HG02610 (cell line): Measurements from ENCODE around the gene ZNHIT6.
"Not testable (repeated sequence)": the region's sequence is repeated elsewhere in the genome, so short reads cannot be mapped to it uniquely, and the experiment has no call there.

Experiments
- ATAC-seq: cut with Tn5 transposase; IDR thresholded peaks from one replicate; pipeline ENCODE4 v1.9.1; 2021; ENCODE audit warnings: mild to moderate bottlenecking, moderate library complexity; ENCODE audit not compliant: unreplicated experiment

Gene ZNHIT6

DNA sequence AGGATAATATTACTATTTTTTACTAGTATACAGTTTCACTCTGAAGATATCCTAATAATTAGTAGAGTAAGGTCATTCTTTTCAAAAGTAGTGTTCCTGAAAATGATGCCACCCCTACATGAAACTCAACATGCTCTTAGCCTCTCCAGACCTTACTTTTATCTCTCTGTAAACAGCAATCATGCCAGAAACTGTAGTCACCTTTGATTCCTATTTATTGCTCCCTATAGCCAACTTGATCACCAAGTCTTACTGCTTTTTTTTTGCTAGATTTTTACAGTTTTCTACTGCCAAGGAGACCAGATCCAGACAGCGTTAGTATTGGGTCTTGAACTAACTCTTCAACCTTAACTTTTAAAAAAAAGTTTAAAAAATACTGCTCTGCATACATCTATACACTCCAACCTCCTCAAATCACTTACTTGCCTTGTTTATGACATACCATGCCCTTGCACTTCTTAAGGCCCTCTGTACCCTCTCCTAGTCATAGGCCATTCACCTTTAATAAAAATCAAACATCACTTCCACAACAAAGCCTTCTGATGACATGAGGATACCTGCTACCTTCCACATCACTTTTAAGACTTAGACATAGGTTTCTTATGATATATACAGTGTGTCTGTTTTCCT, 36.1 kb downstream of the ZNHIT6 start:
- no peak for ATAC-seq

DNA sequence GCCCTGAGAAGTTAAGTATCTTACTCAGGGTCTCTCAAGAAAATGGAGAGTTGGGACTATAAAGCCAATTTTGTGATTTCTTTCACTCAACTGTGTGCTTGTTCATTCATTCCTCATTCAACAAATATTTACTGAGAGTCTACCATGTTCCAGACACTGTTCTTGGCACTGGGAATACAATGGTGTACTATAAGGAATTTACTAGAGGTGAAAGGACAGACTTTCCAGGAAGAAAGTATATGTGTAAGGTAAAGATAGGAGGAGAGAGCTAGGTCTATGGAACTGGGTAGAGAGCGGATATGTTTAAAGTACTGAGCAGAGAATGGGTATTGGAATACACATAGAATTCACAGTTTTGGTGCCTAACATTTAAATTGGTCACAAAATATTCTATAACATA, 42.3 kb downstream of the ZNHIT6 start:
- ATAC-seq: no peak

DNA sequence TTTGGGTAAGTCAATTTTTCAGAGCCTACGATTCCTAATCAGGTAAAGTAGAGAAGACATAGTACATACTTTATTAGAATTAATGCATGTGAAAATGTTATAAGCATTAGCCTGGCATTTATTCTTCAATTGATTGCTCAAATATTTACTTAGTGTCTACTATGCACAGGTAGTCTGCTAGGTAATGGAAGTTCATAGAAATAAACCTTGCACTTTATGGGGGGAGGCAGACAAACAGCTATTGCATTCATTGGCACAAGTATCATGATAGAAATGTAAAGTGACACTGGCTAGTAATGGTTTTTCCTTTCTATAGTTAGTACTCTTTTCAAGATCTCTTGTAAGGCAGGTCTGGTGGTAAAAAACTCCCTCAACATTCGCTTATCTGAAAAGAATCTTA, 44.9 kb downstream of the ZNHIT6 start:
- no peak for ATAC-seq

DNA sequence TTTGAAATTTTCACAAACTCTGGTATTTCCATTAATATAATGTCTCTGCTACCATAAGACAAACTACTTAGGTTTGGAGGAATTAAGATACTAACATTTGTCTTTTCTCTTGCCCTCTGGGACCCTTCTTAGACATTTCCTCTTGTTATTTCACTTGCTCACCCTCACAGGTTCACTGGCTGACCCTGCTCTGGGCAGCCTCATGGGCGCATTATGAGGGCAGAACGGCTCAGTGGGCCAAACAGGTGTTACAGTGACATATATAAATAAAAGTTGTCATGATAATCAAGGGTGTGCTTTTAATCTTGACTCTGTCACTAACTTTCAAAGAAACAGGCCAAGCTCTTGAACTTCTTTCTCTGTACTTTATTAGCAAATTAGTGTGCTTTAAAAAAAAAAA, 46.5 kb downstream of the ZNHIT6 start:
- ATAC-seq: no peak

DNA sequence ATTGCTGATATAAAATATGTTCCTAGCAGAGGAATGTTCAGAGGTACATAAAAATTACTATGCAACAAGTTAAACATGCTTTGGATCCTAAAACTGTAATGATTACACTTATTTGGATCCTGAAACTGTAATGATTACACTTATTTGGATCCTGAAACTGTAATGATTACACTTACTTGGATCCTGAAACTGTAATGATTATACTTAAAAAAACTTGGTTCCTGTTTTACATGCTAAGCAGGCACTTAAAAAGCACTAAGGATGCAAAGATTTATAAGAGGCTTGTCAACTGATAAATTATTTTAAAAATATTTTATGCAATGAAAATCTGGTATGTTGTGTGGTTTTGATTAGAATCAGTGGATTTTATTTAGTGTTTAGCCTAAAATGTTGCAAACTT, 47.7 kb downstream of the ZNHIT6 start:
- ATAC-seq: no peak

DNA sequence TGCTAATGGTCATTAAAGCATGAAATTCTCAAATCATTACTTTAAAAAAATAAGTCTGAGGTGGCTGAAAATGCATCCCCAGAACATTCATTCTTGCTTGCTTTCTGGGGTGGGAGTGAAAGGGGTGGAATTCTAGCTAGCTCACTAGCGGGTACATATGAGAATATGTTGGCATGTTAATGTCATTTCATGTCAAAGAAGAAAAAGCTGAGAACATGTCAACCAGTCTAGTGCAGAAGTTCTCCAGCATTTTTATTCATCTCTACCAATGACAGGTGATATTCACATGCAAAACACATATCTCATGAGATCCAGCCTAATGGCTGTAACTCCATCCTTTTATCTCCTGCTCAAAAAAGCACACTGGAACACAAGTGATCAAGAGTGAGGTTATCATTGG, 49.1 kb downstream of the ZNHIT6 start:
- ATAC-seq: no peak

DNA sequence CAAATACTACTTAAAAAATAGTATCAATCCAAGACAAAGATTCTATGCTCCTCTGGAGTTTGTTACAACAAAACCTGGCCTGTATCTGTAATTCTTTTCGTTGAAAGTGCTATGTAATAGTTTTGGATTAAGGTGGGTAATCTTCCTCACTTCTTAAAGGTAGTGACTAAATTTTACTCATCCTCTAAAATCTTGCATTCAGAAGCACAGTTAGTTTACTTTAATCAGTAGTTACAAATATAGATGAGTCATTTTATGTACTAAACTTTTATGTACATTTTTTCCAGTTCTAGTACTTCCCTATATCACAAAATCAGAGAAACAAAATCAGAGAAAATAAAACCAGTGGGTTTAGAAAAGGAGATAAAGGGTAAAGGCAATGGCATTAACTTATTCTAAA, 51.3 kb downstream of the ZNHIT6 start:
- no peak for ATAC-seq

DNA sequence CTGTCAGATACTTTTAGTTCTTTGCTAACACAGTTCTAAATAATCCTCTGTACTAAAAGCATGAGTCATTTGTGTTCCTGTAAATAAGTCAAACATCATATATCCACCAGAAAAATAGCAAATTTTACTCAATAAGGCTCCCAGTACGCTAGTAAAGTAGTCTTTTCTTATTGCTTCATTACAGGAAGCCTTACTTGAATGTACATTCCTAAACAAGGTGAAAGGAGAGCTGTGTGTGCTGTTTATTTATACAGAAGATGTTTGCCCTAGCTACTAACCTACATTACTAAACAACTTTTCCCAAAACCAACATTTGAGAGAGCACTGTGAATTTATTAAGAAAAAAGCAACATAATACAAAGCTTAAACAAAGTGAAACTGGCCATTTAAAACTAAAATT, 52.0 kb downstream of the ZNHIT6 start:
- ATAC-seq: no peak

DNA sequence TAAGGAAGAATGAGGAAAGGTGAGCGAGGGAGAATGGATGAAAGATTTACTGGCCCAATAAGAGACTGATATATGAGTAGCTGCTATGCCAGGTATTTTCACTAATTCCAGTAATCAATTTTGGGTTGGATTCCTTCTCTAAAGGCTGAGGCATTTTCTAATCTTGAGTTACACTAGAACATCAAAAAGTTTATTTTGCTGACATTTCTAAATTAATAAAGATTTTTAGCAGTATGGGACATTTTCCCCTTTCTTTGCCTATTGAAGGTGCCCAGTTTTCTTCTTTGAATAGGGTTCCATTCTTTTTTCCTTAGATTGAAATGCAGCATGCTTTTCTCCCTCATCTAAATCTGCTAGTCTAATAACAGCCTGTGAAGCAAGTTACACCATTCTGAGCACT, 52.9 kb downstream of the ZNHIT6 start:
- ATAC-seq: no peak

DNA sequence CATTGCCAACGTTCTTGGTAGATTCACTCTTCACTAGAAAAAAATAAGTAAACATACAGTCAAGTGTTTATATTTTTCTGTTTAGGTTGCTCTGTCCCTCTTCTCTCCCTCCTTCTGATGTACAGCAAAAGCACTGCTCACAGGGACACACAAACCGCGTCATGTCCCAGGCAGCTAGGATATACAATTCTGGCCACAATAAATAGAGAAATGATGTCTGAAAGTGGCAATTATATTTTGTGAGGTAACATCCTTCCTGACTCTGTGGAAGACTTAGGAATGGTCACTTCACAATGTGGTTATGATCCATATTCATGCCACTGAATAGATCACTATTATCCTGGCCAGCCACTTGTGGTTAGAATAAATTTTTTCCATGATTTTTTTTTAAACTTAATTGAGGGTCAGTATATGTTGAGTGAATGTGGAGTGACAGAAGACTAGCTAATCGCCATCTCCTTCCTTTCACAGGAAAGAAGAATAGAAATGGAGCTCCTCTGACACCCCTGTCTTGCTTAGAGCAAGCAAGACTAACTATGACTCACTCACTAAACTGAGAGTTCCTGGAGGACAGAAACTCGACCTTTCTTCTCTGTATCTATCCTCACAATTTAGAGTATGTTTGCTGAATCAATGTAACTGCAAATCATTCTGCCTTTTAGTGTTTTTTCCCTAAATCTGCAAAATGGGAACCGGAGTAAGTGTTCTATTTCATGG, 54.0 kb downstream of the ZNHIT6 start:
- no peak for ATAC-seq

DNA sequence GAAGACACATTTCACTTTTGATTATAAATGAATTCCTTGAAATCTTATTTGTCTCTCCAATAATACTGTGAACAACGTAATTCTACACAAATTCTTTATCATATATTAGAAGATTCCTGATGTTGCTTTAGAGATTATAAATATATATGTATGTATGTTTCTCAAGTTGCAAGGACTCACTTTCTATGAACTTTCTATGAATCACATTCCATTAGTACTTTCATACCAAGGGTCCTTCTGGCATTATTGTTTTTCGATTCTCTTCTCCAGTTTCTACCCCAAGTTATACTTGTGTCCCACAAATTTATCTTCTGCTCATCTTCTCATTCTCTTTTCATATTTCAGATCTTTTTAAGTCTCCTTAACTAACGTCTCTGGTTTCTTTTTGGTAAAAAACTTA, 55.9 kb downstream of the ZNHIT6 start:
- no peak for ATAC-seq

DNA sequence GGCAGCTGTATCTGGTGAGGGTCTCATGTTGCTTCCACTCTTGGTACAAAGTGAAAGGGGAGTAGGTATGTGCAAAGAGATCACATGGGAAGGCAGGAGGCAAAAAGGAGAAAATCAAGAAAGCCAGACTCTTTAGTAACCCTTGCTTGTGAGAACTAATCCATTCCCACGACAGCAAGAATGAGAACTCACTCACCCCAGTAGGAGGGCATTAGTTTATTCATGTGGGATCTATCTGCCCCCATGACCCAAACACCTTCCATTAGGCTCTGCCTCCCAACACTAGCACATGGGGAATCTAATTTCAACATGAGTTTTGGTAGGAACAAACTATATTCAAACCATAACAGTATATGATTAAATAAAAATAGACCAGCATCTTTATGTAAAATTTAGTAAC, 57.6 kb downstream of the ZNHIT6 start:
- no peak for ATAC-seq

DNA sequence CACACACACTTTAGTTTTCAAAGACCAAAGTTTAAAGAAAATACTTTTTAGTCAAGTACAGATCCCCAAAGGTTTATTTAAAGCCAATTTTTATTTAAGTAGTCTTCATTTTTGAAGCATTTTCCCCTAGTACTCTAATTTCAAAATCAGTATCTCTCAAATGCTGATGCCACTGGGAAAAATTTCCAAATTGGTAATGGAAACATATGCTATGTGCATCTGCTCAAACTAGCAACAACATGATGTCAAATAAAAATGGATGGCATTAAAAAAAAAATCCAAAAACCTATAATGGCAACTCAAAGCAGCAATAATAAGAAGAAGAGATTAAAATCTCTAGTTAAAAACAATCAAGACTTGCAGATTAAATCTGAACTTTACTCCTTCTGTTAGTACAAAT, 58.6 kb downstream of the ZNHIT6 start:
- no peak for ATAC-seq

DNA sequence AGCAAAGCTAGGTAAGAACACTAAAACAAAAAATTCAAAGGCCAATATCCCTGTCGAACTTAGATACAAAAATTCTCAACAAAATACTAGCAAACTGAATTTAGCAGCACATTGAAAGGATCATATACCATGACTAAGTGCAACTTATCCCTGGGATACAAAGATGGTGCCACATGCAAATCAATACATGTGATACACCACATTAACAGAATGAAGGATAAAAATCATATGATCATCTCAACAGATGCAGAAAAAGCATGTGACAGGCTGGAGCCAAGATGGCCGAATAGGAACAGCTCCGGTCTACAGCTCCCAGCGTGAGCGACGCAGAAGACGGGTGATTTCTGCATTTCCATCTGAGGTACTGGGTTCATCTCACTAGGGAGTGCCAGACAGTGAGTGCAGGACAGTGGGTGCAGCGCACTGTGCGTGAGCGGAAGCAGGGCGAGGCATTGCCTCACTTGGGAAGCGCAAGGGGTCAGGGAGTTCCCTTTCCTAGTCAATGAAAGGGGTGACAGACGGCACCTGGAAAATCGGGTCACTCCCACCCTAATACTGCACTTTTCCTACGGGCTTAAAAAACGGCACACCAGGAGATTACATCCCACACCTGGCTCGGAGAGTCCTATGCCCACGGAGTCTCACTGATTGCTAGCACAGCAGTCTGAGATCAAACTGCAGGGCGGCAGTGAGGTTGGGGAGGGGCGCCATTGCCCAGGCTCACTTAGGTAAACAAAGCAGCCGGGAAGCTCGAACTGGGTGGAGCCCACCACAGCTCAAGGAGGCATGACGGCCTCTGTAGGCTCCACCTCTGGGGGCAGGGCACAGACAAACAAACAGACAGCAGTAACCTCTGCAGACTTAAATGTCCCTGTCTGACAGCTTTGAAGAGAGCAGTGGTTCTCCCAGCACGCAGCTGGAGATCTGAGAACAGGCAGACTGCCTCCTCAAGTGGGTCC, 66.4 kb downstream of the ZNHIT6 start:
- not testable (repeated sequence) for ATAC-seq

DNA sequence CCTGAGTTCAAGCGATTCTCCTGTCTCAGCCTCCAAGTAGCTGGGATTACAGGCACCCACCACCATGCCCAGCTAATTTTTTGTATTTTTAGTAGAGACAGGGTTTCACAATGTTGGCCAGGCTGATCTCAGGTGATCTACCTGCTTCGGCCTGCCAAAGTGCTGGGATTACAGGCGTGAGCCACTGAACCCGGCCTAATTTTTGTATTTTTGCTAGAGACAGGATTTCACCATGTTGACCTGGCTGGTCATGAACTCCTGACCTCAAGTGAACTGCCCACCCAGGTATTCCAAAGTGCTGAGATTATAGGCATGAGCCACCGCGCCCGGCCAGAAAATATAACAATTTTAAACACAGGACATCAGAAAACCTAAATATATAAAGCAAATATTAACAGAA, 68.3 kb downstream of the ZNHIT6 start:
- not testable (repeated sequence) for ATAC-seq

DNA sequence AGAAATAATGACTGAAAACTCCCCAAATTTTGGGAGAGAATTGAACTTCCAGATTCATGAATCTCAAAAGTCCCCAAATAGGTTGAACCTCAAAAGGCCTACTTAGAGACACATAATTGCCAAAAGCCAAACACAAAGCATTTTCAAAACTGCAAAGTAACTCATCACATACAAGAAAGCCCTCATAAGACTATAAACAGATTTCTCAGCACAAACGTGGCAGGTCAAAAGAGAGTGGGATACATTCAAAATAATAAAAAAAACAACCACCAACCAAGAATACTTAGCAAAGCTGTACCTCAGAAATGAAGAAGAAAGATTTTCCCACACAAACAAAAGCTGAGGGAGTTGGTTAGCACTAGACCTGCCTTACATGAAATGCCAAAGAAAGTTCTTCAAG, 69.8 kb downstream of the ZNHIT6 start:
- ATAC-seq: no peak

DNA sequence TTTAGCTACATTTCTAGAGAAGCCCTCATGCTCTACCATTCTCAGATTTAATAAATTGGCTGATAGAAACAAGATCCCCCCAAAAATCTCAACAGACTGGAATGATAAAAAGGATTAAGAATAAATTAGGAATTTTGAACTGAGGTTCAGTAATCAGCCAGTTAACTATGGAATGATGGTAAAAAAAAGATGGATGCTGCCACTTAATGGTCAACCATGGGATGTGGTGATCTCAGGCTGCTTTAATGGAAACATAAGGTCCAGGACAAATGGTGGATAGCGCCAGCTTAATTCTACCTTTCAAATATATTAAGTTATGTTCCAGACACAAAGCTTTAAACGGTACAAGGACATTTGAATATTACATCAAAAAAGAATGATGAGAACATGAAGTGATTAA, 77.7 kb downstream of the ZNHIT6 start:
- no peak for ATAC-seq

DNA sequence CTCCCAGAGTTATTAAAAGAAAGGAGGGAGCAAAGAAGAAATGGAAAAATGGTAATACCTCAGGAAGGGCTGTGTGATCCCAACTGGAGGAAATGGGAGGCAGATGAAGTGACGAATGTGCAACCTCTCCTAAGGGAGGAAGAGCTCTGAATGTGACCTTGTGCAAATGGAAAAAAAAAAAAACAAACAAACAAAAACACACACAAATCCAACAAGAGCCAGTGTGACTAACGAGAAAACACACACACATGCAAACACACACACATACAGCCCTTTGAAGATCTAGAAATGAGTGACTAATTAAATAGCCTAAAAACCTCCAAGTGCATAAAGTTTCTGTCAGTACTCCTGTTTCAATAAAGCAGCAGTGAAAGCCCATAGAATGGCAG, 78.7 kb downstream of the ZNHIT6 start:
- no peak for ATAC-seq

DNA sequence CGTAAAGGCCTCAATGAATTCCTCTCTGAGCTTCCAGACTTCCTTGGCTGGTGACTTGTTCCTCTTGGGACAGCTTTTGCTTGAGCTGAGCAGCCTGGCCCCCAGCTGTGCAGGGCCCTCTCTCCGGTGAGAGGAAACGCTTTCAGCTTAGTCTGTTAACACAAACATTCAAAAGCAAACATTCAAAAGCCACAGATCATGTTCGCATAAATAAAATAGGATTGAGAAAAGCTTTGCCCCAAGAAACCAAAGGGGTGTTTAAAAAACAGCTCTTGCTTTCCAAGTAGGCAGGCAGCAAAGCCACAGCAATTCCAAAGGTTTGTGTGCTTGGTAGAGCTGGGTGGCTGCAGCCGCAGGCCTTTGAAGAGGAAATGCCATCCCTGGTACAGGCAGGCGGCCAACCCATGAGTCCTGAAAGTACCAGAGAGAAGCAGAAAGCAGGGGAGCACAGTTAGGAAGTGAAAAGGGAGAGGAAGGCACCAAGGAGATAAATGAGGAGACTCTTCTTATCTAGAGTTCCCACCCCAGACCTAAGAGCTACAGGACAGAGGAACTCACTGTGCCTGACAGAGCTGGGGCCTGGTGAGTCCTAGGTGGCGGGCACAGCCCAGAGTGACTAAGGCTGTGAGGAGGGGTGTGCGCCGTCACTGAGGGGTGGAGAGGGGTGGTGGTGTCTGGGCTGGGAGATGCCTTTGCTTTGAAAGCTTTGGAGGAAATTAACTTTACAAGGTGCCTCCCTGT, 79.3 kb downstream of the ZNHIT6 start:
- no peak for ATAC-seq

DNA sequence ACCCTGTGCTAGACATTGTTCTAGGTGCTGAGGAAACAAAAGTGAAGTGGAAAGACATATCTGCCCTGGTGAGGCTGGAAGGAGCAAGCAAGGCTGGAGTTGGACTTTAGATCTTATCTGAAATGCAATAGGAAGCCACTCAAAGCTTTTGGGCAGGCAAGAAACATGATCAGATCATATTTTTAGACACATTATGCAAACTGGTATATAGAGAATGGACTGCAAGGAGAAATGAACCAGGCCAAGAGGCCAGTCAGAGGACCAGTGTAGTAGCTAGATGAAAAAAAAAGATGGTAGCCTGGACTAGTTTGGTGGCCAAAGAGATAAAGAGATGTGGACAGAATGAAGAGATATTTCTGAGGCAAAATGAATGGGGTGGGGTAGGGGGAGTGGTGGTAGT, 81.4 kb downstream of the ZNHIT6 start:
- no peak for ATAC-seq

DNA sequence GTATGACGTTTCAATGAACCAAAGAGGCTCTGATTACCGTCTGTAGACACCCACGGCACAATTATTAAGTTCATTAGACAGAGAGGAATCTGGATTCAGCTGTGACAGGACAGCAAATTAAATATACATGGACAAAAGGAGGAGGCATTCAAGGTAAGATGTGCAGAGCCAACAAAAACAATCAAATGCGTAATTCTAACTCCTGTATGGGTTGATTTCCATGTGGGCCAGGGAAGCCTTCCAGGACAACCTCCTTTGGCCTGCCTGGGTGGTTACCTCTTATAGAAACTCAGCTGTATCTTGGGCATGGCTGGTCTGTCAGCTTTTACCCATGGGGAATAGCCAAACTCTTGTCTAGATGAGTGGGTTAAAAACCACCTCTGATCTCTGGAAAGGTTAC, 83.9 kb downstream of the ZNHIT6 start:
- no peak for ATAC-seq
